Neural progenitor cell (in vitro differentiated cells): ENCODE measurements around the gene LMAN1L. TPM values are rescaled to one million over a fixed set of nuclear protein-coding genes. Genes with fewer than 3 reads are reported as not detected.

ENCODE experiments used
- DNase-seq: peaks from one replicate; pipeline ENCODE4 v3.0.0-alpha.2; 2016; ENCODE audit warnings: low spot score
- H2AFZ ChIP-seq: fragments of 200-600 bp; sonication (generic); replicated peaks from 2 replicates; pipeline ENCODE4 v1.6.1; 2016; ENCODE audit warnings: antibody characterized with exemption
- H3F3A ChIP-seq: fragments of 200-600 bp; sonication (generic); 2 replicates; pipeline ENCODE4 v1.6.1; 2016; ENCODE audit warnings: antibody characterized with exemption, low read depth
- H3K27ac ChIP-seq: fragments of 200-600 bp; sonication (generic); 2 replicates; pipeline ENCODE4 v1.5.1; 2016; ENCODE audit warnings: mild to moderate bottlenecking
- H3K27me3 ChIP-seq: fragments of 200-600 bp; sonication (generic); 2 replicates; pipeline ENCODE4 v1.6.1; 2016; ENCODE audit warnings: mild to moderate bottlenecking, moderate library complexity
- H3K36me3 ChIP-seq: fragments of 200-600 bp; sonication (generic); 2 replicates; pipeline ENCODE4 v1.5.1; 2016
- H3K4me1 ChIP-seq: fragments of 200-600 bp; sonication (generic); 2 replicates; pipeline ENCODE4 v1.6.1; 2016; ENCODE audit warnings: mixed run types
- H3K4me2 ChIP-seq: fragments of 200-600 bp; sonication (generic); 2 replicates; pipeline ENCODE4 v1.6.1; 2016
- H3K4me3 ChIP-seq: fragments of 200-600 bp; sonication (generic); 2 replicates; pipeline ENCODE4 v1.5.1; 2016
- H3K79me2 ChIP-seq: fragments of 200-600 bp; sonication (generic); 2 replicates; pipeline ENCODE4 v1.6.1; 2016; ENCODE audit warnings: low read depth
- H3K9ac ChIP-seq: fragments of 200-600 bp; sonication (generic); 2 replicates; pipeline ENCODE4 v1.6.1; 2016
- H3K9me3 ChIP-seq: fragments of 200-600 bp; sonication (generic); 2 replicates; pipeline ENCODE4 v1.5.1; 2016; ENCODE audit warnings: low read depth
- H4K20me1 ChIP-seq: fragments of 200-600 bp; sonication (generic); 2 replicates; pipeline ENCODE4 v1.6.1; 2016; ENCODE audit warnings: low read depth
- H3K27ac Mint-ChIP-seq: 3 replicates; pipeline ENCODE4 v1.8.0; 2021; ENCODE audit warnings: mixed read lengths
- H3K27me3 Mint-ChIP-seq: 2 replicates; pipeline ENCODE4 v1.8.0; 2022; ENCODE audit warnings: low read depth, mild to moderate bottlenecking, inconsistent platforms, moderate library complexity, mixed read lengths; ENCODE audit not compliant: insufficient read depth
- H3K36me3 Mint-ChIP-seq: 3 replicates; pipeline ENCODE4 v1.8.0; 2021; ENCODE audit warnings: mixed read lengths
- H3K4me1 Mint-ChIP-seq: 3 replicates; pipeline ENCODE4 v1.8.0; 2021; ENCODE audit warnings: mixed read lengths
- H3K4me3 Mint-ChIP-seq: 3 replicates; pipeline ENCODE4 v1.8.0; 2021; ENCODE audit warnings: mild to moderate bottlenecking, moderate library complexity, mixed read lengths
- H3K9me3 Mint-ChIP-seq: 3 replicates; pipeline ENCODE4 v1.8.0; 2020; ENCODE audit warnings: mixed read lengths
- CTCF ChIP-seq: fragments of 200-600 bp; sonication (generic); IDR thresholded peaks from 2 replicates; pipeline ENCODE4 v1.5.1; 2017; ENCODE audit warnings: antibody characterized with exemption, mild to moderate bottlenecking
- EZH2 ChIP-seq: fragments of 200-600 bp; sonication (generic); IDR thresholded peaks from 2 replicates; pipeline ENCODE4 v1.6.1; 2017; ENCODE audit warnings: antibody characterized with exemption, mild to moderate bottlenecking, moderate library complexity
- EZH2phosphoT487 ChIP-seq: fragments of 200-600 bp; sonication (generic); IDR thresholded peaks from 2 replicates; pipeline ENCODE4 v1.6.1; 2017; ENCODE audit warnings: antibody characterized with exemption
- total RNA-seq: library from RNA; depleted of rRNA; stranded (reverse); fragments of >200 nt; gene quantifications from 2 replicates; pipeline ENCODE4 v1.2.3, GENCODE V29; 2015; ENCODE audit warnings: low replicate concordance

LMAN1L gene
- total RNA-seq, 1 donor from 2014 or later, result not detected

GRCh38 chr15:74799255-74799855 lies 13.3 kb upstream of the LMAN1L start:
- H3K4me1 ChIP-seq, result no peaks in the 10 kb centered on the region
- H3K36me3 ChIP-seq, result no peaks in the 10 kb centered on the region
- H2AFZ ChIP-seq, result no peak overlapping the region
- Mint-ChIP-seq H3K9me3 (no peaks in the 10 kb centered on the region), H3K4me3 (no peak overlapping the region), H3K27me3 (peaks cover 2% of the 10 kb centered on the region), H3K4me1 (no peaks in the 10 kb centered on the region), H3K36me3 (peaks cover 9% of the 10 kb centered on the region), H3K27ac (peak overlapping the region; percentile 85)
- no peaks in the 10 kb centered on the region for H3K79me2 ChIP-seq
- H3K4me3 ChIP-seq, result no peak overlapping the region
- H3K9ac ChIP-seq, result no peak overlapping the region
- H3K4me2 ChIP-seq, result no peak overlapping the region
- no peak overlapping the region for H3K27ac ChIP-seq
- no peaks in the 10 kb centered on the region for H3F3A ChIP-seq
- no peak for DNase-seq
- H3K27me3 ChIP-seq, result no peaks in the 10 kb centered on the region
- no peaks in the 10 kb centered on the region for H3K9me3 ChIP-seq
- TF ChIP-seq CTCF (no peak), EZH2 (no peak), EZH2phosphoT487 (no peak)
- peaks cover 60% of the 10 kb centered on the region for H4K20me1 ChIP-seq

GRCh38 chr15:74799856-74800558 lies 12.6 kb upstream of the LMAN1L start:
- Histone ChIP-seq H3K27ac (no peak overlapping the region), H2AFZ (no peak overlapping the region), H3K9ac (no peak overlapping the region), H3K27me3 (no peaks in the 10 kb centered on the region), H3K79me2 (no peaks in the 10 kb centered on the region), H3K4me3 (no peak overlapping the region), H3K36me3 (no peaks in the 10 kb centered on the region), H4K20me1 (peaks cover 54% of the 10 kb centered on the region), H3K4me1 (no peaks in the 10 kb centered on the region), H3F3A (no peaks in the 10 kb centered on the region), H3K9me3 (no peaks in the 10 kb centered on the region), H3K4me2 (no peak overlapping the region)
- Mint-ChIP-seq H3K27ac (no peak overlapping the region), H3K9me3 (no peaks in the 10 kb centered on the region), H3K36me3 (peaks cover 11% of the 10 kb centered on the region), H3K4me1 (no peaks in the 10 kb centered on the region), H3K27me3 (peaks cover 2% of the 10 kb centered on the region), H3K4me3 (no peak overlapping the region)
- peak; percentile 90 for TF ChIP-seq CTCF
- TF ChIP-seq EZH2, result no peak
- peak; percentile 68 for DNase-seq

- Histone ChIP-seq H3K79me2 (no peaks in the 10 kb centered on the region), H3K4me2 (no peak overlapping the region), H3K4me1 (no peaks in the 10 kb centered on the region), H3F3A (no peaks in the 10 kb centered on the region), H3K4me3 (no peak overlapping the region), H4K20me1 (peaks cover 48% of the 10 kb centered on the region), H3K9ac (no peak overlapping the region), H3K27me3 (no peaks in the 10 kb centered on the region), H3K36me3 (no peaks in the 10 kb centered on the region), H2AFZ (no peak overlapping the region), H3K9me3 (no peaks in the 10 kb centered on the region), H3K27ac (no peak overlapping the region)
- Mint-ChIP-seq H3K27me3 (peaks cover 3% of the 10 kb centered on the region), H3K27ac (no peak overlapping the region), H3K4me1 (no peaks in the 10 kb centered on the region), H3K9me3 (no peaks in the 10 kb centered on the region), H3K4me3 (no peak overlapping the region), H3K36me3 (peaks cover 11% of the 10 kb centered on the region)
- TF ChIP-seq EZH2 (no peak), EZH2phosphoT487 (no peak), CTCF (no peak)
- DNase-seq, result no peak
These were observed 12.0 kb upstream of the LMAN1L start for GRCh38 chr15:74800559-74801094.
